Measurements from ENCODE around the gene GIGYF2.
A peak's percentile ranks its signal among the peaks of the same experiment; 100 is the strongest.

The GIGYF2 gene

GRCh38 chr2:232894251-232894650 is 197.1 kb downstream of the GIGYF2 start:
- H3K9ac ChIP-seq (ENCODE audit: low read depth, low read length) = no peak overlapping the region
- H3K36me3 ChIP-seq (ENCODE audit: control insufficient read depth, insufficient read depth, low read length) = no peaks in the 10 kb centered on the region
- no peaks in the 10 kb centered on the region for H3K9me3 ChIP-seq (ENCODE audit: control insufficient read depth, insufficient read depth, low read length)
- no peak overlapping the region for H3K4me3 ChIP-seq (ENCODE audit: low read depth, low read length)
- peaks cover 3% of the 10 kb centered on the region for H3K4me1 ChIP-seq (ENCODE audit: control insufficient read depth, insufficient read depth, low read length)
- H3K27me3 ChIP-seq (ENCODE audit: control insufficient read depth, insufficient read depth, low read length) = peaks cover 2% of the 10 kb centered on the region

DNA sequence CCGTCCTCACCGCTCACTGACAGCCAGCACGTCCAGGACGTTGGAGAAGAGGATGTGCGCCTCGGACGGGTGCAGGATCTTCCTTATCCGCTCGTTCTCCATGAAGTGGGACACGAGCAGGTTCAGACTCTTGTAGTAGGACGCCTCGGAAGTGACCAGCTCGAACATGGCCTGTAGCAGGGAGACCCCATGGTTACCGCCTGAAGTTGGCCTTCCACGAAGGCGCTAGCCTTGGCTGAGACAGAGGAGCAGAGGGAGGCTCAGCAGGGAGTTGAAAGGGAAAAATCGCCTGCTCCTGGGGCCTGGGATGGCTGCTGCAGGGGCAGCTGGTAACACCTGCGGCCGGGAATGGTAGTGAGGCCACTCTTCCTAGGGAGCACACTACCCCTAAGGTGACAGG is 197.6 kb downstream of the GIGYF2 start:
- Histone ChIP-seq H3K9me3 (ENCODE audit: control insufficient read depth, insufficient read depth, low read length) (no peaks in the 10 kb centered on the region), H3K36me3 (ENCODE audit: control insufficient read depth, insufficient read depth, low read length) (no peaks in the 10 kb centered on the region), H3K4me1 (ENCODE audit: control insufficient read depth, insufficient read depth, low read length) (peaks cover 3% of the 10 kb centered on the region), H3K4me3 (ENCODE audit: low read depth, low read length) (no peak overlapping the region), H3K27me3 (ENCODE audit: control insufficient read depth, insufficient read depth, low read length) (peaks cover 7% of the 10 kb centered on the region), H3K9ac (ENCODE audit: low read depth, low read length) (no peak overlapping the region)

- Histone ChIP-seq H3K36me3 (ENCODE audit: control insufficient read depth, insufficient read depth, low read length) (no peaks in the 10 kb centered on the region), H3K4me1 (ENCODE audit: control insufficient read depth, insufficient read depth, low read length) (peaks cover 3% of the 10 kb centered on the region), H3K9ac (ENCODE audit: low read depth, low read length) (no peak overlapping the region), H3K9me3 (ENCODE audit: control insufficient read depth, insufficient read depth, low read length) (no peaks in the 10 kb centered on the region), H3K4me3 (ENCODE audit: low read depth, low read length) (no peak overlapping the region), H3K27me3 (ENCODE audit: control insufficient read depth, insufficient read depth, low read length) (peaks cover 14% of the 10 kb centered on the region)
Observed at GRCh38 chr2:232896111-232896510, 199.0 kb downstream of the GIGYF2 start.

GRCh38 chr2:232896720-232897597 is 199.8 kb downstream of the GIGYF2 start:
- Histone ChIP-seq H3K4me1 (ENCODE audit: control insufficient read depth, insufficient read depth, low read length) (peaks cover 9% of the 10 kb centered on the region), H3K27me3 (ENCODE audit: control insufficient read depth, insufficient read depth, low read length) (peaks cover 23% of the 10 kb centered on the region), H3K4me3 (ENCODE audit: low read depth, low read length) (no peak overlapping the region), H3K36me3 (ENCODE audit: control insufficient read depth, insufficient read depth, low read length) (no peaks in the 10 kb centered on the region), H3K9ac (ENCODE audit: low read depth, low read length) (no peak overlapping the region), H3K9me3 (ENCODE audit: control insufficient read depth, insufficient read depth, low read length) (no peaks in the 10 kb centered on the region)

DNA sequence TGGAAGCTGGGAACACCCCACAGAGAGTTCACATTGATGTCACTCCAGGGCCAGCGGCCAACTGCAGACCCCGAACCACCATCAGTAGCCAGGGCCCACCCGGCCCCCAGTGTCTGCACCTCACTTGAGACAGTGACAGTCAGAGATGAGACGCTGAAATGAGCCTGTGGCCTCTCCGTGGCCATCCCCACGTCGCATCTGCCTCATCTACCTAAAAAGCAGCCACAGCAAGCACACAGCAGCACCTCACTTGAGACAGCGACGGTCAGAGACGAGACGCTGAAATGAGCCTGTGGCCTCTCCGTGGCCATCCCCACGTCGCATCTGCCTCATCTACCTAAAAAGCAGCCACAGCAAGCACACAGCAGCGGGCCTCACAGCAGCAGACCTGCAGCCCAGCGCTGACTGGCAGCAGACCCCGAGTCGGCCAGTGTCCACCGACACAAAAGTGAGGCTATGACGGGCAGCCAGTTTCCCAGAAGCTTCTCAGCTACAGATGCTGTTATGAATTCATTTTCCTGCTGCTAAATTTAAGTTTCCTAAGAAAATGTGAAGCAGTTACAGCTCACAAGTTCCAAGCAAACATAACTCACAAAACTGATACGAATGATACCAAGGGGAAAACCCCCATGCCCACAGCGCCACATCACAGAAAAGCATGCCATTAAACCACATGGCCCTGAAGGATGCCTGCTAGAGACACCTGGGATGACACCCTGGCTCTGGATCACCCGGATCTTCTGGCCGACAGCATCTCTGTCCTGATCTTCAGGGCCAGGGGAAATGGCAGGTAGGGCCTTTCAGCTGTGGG is 200.7 kb downstream of the GIGYF2 start:
- Histone ChIP-seq H3K36me3 (ENCODE audit: control insufficient read depth, insufficient read depth, low read length) (no peaks in the 10 kb centered on the region), H3K9ac (ENCODE audit: low read depth, low read length) (no peak overlapping the region), H3K9me3 (ENCODE audit: control insufficient read depth, insufficient read depth, low read length) (no peaks in the 10 kb centered on the region), H3K4me3 (ENCODE audit: low read depth, low read length) (no peak overlapping the region), H3K4me1 (ENCODE audit: control insufficient read depth, insufficient read depth, low read length) (peaks cover 10% of the 10 kb centered on the region), H3K27me3 (ENCODE audit: control insufficient read depth, insufficient read depth, low read length) (peaks cover 31% of the 10 kb centered on the region)

DNA sequence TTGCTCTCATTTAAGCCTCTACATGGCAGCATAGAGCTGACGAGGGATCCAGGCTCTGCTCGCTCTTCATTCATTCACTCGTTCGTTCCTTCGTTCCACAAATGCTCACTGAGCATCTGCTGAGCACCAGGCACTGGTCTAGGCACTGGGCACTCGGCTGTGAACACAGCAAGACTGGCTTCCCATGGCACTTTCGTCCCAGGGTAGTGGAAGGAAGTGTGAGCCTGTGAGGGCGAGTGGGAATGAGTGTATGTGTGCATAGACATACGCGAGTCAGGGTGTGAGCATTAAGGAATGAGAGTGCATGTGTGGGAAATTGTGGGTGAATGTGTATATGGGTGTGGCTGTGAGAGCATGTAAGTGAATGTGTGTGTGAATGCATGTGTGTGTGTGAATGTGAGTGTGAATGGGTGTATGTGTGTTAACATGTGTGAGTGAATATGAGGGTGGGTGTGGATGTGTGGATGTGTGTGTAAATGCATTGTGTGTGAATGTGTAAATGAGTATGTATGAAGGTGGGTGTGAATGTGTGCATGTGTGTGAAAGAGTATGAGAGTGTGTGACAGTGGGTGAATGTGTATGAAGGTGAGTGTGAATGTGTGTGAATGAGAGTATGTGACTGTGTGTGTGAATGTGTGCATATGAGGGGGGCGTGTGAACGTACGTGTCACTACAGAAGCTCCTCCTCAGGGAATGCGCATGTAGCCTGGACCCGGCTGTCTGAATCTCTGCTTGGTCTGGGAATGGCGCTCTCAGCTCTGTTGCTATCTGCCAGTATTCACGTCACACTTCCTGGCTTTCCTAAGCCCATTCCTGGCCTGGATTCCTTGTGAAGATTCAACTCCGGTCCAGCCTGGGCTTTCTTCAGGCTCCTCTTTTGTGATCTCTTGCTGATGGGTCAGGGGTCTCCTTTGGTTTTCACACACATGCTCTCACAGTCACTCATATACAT is 201.7 kb downstream of the GIGYF2 start:
- Histone ChIP-seq H3K9me3 (ENCODE audit: control insufficient read depth, insufficient read depth, low read length) (no peaks in the 10 kb centered on the region), H3K27me3 (ENCODE audit: control insufficient read depth, insufficient read depth, low read length) (peaks cover 34% of the 10 kb centered on the region), H3K36me3 (ENCODE audit: control insufficient read depth, insufficient read depth, low read length) (no peaks in the 10 kb centered on the region), H3K9ac (ENCODE audit: low read depth, low read length) (no peak overlapping the region), H3K4me3 (ENCODE audit: low read depth, low read length) (no peak overlapping the region), H3K4me1 (ENCODE audit: control insufficient read depth, insufficient read depth, low read length) (peaks cover 10% of the 10 kb centered on the region)

GRCh38 chr2:232900811-232901735 is 203.9 kb downstream of the GIGYF2 start:
- H3K4me1 ChIP-seq (ENCODE audit: control insufficient read depth, insufficient read depth, low read length) = peaks cover 10% of the 10 kb centered on the region
- H3K4me3 ChIP-seq (ENCODE audit: low read depth, low read length) = peak overlapping the region; percentile 39
- peak overlapping the region; percentile 73 for H3K9ac ChIP-seq (ENCODE audit: low read depth, low read length)

GRCh38 chr2:232901736-232902578 is 204.8 kb downstream of the GIGYF2 start:
- H3K36me3 ChIP-seq (ENCODE audit: control insufficient read depth, insufficient read depth, low read length) = no peaks in the 10 kb centered on the region
- H3K27me3 ChIP-seq (ENCODE audit: control insufficient read depth, insufficient read depth, low read length) = peaks cover 34% of the 10 kb centered on the region
- H3K9ac ChIP-seq (ENCODE audit: low read depth, low read length) = no peak overlapping the region
- peak overlapping the region; percentile 39 for H3K4me3 ChIP-seq (ENCODE audit: low read depth, low read length)
- peaks cover 10% of the 10 kb centered on the region for H3K4me1 ChIP-seq (ENCODE audit: control insufficient read depth, insufficient read depth, low read length)
- no peaks in the 10 kb centered on the region for H3K9me3 ChIP-seq (ENCODE audit: control insufficient read depth, insufficient read depth, low read length)

More at GRCh38 chr2:232900811-232901735, 203.9 kb downstream of the GIGYF2 start:
- H3K36me3 ChIP-seq (ENCODE audit: control insufficient read depth, insufficient read depth, low read length) = no peaks in the 10 kb centered on the region
- no peaks in the 10 kb centered on the region for H3K9me3 ChIP-seq (ENCODE audit: control insufficient read depth, insufficient read depth, low read length)
- peaks cover 34% of the 10 kb centered on the region for H3K27me3 ChIP-seq (ENCODE audit: control insufficient read depth, insufficient read depth, low read length)

- peaks cover 31% of the 10 kb centered on the region for H3K27me3 ChIP-seq (ENCODE audit: control insufficient read depth, insufficient read depth, low read length)
- peaks cover 15% of the 10 kb centered on the region for H3K4me1 ChIP-seq (ENCODE audit: control insufficient read depth, insufficient read depth, low read length)
- H3K9ac ChIP-seq (ENCODE audit: low read depth, low read length) = no peak overlapping the region
- H3K4me3 ChIP-seq (ENCODE audit: low read depth, low read length) = no peak overlapping the region
- H3K36me3 ChIP-seq (ENCODE audit: control insufficient read depth, insufficient read depth, low read length) = no peaks in the 10 kb centered on the region
- H3K9me3 ChIP-seq (ENCODE audit: control insufficient read depth, insufficient read depth, low read length) = no peaks in the 10 kb centered on the region
Observed at GRCh38 chr2:232903989-232904388, 206.9 kb downstream of the GIGYF2 start.
